Measurements from ENCODE around the gene PLXNA2.

GRCh38 chr1:208036106-208036808 is 207.9 kb downstream of the PLXNA2 start:
- TF ChIP-seq, protein P1, sequence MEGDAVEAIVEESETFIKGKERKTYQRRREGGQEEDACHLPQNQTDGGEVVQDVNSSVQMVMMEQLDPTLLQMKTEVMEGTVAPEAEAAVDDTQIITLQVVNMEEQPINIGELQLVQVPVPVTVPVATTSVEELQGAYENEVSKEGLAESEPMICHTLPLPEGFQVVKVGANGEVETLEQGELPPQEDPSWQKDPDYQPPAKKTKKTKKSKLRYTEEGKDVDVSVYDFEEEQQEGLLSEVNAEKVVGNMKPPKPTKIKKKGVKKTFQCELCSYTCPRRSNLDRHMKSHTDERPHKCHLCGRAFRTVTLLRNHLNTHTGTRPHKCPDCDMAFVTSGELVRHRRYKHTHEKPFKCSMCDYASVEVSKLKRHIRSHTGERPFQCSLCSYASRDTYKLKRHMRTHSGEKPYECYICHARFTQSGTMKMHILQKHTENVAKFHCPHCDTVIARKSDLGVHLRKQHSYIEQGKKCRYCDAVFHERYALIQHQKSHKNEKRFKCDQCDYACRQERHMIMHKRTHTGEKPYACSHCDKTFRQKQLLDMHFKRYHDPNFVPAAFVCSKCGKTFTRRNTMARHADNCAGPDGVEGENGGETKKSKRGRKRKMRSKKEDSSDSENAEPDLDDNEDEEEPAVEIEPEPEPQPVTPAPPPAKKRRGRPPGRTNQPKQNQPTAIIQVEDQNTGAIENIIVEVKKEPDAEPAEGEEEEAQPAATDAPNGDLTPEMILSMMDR (IDR thresholded peaks at IDR 0.05) = no peak
- no peak for TF ChIP-seq POLR2A (IDR thresholded peaks at IDR 0.05)

Measured in esophagus squamous epithelium (tissue), 4 donors.